Measurements from ENCODE around the gene TSPAN12.
"Not testable (repeated sequence)": the region's sequence is repeated elsewhere in the genome, so short reads cannot be mapped to it uniquely, and the experiment has no call there.

The TSPAN12 gene

DNA sequence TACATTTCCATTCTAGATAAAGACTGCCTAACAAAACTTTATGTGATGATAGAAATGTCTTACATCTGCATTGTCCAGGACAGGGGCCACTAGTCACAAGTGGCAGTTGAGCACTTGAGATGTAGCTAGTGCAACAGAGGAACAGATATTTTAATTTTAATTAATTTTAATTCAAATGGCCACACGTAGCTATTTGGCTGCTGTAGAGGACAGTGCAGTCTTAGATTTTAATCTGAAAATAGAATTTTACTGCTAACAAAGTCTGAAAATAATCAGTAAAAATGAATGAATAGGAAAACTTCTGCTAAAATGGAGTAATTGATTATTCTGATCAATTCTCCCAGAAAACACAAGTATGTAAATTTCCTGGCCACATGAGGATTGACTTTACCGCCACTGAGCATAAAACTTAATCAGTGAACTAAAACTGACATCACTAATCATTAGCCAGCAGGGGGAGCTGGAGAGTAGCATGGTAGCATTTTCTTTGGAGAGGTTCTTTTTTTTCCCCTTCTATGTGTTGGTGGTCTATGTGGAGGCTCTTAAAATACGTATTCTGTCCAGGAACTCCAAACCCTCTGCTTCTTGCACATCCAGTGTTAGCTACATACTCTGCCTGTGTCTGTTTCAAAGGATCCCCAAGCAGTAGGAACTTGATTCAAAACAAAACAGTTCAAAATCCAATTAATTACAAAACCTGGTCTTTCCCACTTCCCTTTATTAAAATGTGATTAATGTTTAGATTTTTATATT, 52.1 kb downstream of the TSPAN12 start:
- DNase-seq (ENCODE audit: low spot score), result peak; percentile 93

DNA sequence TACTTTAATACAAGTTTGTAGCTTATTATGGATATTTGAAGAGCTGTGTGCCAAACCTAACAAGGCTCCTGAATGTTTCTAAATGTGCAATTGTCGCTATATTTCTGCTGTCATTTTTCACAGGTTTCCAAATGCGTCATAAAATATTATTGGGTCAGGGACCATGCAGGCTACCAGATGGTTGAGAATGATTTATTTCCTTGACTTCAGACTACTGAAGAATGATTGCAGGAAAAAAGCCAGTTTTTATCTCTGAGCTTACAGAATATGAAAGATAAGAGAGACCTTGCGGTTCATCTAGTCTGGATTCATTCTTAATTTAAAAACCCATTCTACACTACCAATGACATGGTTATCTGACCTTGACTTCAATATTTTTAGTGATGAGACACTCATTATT, 55.2 kb downstream of the TSPAN12 start:
- DNase-seq (ENCODE audit: low spot score), result no peak

DNA sequence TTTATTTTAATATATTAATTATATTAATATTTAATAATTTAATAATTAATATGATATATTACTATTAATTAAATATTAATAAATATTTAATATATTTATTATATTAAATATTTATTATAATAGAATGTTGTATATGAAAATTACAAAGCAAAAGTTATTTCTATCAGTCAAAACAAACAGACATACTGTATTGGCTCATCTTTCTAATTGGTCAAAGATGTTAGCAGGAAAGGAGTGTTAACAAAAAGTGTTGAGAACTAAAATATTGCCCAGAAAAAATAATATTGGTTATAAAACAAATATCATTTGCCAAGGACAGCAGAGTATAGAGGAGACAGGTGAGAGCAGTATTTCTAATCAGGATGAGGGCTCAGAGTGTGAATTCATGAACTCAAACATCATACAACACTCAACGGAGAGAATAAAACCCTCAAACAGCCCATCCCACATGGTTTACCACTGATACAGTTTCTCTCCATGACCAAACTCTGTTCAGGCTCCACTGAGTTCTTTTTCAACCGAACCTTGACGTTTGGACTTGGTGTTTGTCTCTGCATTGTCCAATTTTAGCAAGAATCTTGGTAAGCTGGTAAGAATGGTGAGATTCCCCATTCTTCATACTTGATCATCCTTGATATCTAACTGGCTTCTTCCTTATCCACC, 58.0 kb downstream of the TSPAN12 start:
- DNase-seq (ENCODE audit: low spot score), result no peak

DNA sequence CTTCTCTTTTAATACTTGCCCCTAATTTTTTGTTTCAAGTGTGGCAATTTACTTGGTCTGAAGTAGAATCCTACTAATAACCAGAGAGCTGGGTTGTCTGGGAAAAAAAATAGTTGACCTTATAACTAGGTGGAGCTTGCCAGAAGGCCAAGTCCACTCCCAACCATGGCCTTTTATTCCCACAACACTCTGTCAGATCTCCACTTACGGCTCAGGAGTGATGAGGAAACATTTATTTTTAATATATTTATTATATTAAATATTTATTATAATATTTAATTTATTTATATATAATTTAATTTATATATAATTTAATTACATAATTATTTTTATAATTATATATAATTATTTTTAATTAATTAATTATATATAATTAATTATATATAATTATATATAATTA, 58.8 kb downstream of the TSPAN12 start:
- no peak for DNase-seq (ENCODE audit: low spot score)

DNA sequence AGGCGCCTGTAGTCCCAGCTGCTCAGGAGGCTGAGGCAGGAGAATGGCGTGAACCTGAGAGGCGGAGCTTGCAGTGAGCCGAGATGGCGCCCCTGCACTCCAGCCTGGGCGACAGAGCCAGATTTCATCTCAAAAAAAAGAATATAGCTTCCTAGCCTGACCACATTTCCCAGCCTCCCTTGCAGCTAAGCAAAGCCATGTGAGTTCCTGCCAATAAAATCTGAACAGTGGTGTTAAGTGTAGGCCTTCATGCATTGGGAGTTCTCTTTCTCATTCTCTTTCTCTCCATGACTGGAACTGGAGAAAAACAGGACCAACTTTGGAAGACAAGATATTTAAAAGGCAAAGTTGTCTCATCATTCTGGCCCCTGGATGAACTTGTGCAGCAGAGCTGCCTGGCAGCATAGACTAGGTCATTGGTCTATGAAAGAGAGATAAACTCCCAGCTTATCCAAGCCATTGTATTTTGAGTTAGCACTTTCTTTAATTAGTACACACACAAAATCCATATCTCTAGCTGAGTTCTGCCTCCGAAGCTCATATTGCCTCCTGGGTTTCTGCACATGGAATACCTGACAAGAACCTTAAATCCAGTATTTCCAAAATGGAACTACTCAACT, 60.8 kb downstream of the TSPAN12 start:
- DNase-seq (ENCODE audit: low spot score), result no peak

DNA sequence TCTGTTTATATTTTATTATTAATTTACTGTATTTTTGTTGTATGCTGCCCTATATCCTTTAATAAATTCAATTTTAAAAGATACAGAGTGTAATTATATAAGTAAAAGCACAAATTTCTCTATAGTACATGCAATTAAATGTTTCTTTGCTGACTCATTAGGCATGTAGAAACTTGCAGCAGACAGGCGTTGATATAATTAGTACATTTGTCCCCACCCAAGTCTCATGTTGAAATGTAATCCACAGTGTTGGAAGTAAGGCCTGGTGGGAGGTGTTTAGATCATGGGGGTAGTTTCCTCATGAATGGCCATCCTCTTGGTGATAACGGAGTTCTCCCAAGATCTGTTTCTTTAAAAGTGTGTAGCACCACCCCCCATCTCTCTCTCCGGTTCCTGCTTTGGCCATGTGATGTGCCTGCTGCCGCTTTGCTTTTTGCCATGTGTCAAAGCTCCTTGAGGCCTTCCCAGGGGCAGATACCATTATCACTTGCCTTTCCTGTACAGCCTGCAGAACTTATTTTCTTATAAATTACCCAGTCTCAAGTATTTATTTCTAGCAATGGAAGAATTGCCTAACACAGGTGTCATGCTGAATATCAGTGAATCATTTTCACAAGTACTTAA, 63.7 kb downstream of the TSPAN12 start:
- no peak for DNase-seq (ENCODE audit: low spot score)

DNA sequence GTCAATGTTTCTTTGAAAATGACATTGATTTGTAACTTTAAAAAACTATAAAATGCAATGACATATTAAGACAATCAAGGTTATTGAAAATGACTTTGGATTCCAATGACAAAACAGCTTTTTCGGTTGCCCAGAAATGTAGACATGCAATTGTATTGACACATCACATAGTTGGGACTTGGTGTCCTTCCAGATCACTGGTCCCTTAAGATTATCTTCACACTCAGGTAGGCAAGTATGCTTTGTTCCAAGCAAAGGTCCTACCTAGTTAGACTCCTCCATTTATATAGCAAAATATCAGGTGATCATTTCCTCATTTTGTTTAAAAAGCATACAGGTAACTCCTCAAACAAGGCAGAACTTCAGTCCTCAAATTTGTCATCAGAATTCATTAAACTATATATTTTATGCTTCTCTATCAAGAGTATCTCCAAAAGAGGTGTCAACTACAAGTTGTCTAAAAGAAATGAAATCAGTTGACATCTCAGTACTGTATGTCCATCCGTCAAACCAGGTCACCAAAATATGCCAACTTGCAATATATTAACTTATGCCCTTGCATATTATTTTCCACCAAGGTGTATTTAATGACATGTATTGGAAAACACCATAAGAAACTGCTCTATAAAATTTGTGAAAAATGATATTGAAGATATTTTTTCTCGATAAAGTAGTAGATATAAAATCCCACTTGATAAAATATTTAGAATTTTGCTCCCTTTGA, 64.6 kb downstream of the TSPAN12 start:
- DNase-seq (ENCODE audit: low spot score), result no peak

DNA sequence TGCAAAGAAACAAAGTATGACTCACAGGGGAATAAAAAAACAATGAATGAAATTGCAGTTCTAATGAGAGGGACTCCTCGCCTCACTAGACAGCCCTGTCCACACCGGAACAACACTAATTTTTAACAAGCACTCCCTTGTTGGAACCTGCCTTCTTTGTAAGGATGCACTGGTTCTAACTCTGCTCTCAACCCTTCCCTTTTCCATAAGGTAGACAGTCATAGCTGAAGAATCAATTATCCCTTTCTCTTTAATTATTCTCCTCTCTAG, 65.1 kb downstream of the TSPAN12 start:
- DNase-seq (ENCODE audit: low spot score), result no peak

DNA sequence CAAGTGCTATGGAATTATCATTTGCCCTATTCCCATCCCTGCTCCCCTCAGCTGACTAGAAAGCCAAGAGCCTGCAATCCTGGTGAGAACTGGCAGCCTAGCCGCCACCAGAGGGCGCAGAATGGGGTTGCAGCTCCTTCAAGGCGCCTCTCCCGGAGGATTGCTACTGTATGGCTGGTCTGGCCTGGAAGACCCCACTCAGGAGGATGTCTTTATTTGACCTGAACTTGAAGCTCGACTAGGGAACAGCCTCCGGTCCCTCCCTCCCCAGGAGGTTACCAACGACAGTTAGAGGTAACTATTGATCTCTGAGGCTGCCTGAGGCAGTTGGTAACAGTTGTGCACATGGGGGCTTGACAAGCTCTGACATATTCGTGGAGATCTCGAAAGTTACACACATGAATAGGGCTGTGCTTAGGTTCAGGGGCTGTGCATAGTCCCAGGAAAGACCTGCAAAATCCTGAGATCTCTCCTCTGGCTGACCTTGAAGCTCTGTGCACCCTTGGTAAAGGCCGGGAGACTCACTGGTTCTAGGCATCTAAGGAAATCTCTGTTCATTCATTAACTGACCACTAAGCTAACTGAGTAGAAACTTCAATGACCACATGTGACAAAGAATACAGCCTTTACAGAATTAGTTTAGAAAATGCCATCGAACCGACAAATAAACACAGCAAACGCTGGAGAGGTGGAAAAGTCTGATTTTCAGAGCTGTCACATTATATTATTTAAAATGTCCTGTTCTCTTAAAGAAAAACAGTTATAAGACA, 65.7 kb downstream of the TSPAN12 start:
- DNase-seq (ENCODE audit: low spot score), result peak; percentile 78

DNA sequence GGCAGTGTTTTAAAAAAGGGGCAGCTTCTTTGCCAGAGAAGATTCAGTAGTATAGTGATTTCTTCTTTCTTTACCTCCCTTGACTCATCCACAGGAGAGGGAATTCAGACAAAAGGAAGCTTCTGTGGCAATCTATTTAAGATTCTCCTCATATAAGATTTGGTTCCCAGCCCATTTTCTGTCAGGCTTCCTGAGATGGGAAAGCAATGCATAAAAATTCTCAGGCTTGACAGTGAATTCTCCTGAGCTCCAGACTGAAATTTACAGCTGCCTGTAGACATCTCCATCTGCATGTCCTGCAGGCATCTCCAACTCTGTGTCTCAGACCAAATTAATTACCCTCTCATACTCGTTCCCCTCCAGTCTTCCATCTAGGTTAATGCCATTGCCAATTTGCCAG, 72.8 kb downstream of the TSPAN12 start:
- DNase-seq (ENCODE audit: low spot score), result no peak

DNA sequence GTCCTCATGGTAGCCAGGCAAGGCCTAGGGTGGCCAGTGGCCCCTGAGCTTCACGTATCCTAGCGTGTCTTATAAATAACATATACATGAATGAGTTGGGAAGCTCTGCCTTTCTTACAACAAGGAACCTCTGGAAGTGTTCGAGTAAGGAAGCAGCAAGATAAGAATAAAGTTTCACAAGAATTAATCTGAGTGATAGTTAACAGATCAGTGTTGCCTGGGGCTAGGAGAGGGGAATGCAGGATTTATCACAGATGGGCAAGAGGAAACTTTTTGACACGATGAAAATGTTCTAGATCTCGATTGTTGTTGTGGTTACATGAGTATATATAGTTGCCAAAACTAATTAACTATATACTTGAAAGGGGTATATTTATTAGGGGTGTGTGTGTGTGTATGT, 74.2 kb downstream of the TSPAN12 start:
- no peak for DNase-seq (ENCODE audit: low spot score)

DNA sequence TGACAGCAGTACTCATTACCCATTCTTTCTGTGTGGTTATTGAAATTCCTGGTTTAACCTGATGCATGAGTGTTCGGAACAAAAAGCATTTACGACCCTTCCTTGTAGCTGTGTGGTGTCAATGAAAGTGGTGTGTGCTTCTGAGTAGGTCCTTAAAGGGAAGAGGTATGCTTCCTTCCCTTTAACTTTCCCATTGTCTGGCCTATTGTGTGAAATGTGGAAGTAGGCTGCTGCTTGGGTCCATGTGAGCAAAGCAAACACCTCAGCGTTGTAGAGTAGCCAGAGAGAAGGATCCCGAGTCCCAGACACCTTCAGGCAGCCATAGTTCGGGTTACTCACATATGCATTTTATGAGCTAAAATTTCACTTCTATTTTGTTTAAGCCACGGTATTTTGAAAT, 74.7 kb downstream of the TSPAN12 start:
- no peak for DNase-seq (ENCODE audit: low spot score)

DNA sequence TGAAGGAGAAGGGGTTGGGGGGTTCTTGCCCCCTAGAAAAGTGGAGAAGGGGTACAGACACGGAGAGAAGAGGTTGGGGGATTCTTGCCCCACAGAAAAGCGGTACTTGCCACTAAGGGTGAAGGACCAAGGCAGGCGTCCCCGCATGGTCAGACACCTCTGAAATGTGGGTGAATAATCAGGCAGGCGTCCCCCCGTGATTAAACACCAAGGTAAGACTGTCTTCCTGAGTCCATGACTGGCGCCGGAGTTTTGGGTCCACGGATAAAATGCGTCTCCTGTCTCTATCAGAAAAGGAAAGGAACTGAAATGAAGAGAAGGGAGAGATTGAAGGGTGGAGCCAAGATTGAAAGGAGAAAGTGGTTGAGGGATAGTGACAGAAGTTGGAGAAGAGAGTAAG, 76.0 kb downstream of the TSPAN12 start:
- DNase-seq (ENCODE audit: low spot score), result not testable (repeated sequence)

DNA sequence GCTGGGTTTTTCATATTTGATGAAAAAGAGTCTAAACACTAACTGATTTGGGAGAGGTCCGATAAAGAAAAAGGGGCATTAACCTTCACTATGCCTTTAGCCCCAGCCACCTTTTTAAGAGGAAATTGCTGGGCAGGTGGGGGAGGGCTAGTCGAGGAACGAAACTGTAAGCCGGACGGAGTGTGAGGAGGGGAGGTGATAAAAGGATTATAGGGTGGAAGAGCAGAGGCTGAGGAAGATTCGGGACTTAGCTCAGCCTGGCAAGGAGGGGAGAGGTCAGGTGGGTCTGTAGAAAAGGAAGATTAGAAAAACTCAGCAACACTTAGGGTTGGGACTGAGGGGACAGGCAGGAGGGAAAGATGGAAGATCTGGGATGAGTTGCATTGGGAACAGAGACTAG, 77.0 kb downstream of the TSPAN12 start:
- DNase-seq (ENCODE audit: low spot score), result no peak

DNA sequence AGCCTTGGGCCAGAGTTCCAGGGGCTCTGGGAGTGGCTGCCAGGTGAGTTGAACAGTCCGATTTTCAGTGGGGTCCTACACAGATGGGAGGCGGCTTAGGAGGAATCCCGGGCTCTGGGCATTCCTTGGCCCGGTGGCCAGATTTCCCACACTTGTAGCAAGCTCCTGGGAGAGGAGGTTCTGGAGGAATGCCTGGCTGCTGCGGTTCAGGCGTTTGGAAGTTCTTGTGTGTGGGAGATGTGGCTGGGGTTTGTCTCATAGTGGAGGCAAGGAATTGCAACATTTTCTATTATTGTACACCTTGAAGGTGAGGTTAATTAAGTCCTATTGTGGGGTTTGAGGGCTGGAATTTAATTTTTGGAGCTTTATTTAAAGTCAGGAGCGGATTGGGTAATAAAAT, 77.5 kb downstream of the TSPAN12 start:
- not testable (repeated sequence) for DNase-seq (ENCODE audit: low spot score)

DNA sequence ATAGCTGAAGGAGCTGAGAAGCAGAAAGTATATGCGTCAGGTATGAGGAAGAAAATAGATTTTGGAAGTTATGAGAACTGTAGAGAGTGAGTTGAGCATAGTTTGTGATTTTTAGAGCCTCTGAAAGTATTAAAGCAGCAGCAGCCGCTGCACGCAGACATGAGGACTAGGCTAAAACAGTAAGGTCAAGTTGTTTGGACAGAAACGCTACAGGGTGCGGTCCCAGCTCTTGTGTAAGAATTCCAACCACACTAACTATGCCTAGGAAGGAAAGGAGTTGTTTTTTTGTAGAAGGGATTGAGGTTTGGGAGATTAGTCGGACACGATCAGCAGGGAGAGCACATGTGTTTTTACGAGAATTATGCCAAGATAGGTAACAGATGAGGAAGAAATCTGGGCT, 78.9 kb downstream of the TSPAN12 start:
- DNase-seq (ENCODE audit: low spot score), result not testable (repeated sequence)

DNA sequence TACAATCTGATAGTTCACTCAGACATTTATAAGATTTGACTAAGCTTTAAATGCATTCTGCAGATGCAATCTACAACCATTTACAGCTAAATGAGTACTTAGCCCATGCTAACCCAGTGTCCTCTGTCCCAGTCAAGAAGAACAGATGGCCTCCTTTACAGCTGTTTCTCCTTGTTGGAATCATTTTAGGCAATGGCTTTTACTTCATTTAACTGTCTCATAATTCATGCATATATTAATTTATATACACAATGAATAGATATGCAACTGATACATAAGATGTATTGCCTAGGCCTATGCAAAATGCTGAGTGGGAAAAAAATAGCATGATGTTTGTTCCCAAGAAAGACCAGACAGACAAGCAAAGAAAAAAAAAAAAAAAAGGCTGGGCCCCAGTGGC, 82.2 kb downstream of the TSPAN12 start:
- no peak for DNase-seq (ENCODE audit: low spot score)

DNA sequence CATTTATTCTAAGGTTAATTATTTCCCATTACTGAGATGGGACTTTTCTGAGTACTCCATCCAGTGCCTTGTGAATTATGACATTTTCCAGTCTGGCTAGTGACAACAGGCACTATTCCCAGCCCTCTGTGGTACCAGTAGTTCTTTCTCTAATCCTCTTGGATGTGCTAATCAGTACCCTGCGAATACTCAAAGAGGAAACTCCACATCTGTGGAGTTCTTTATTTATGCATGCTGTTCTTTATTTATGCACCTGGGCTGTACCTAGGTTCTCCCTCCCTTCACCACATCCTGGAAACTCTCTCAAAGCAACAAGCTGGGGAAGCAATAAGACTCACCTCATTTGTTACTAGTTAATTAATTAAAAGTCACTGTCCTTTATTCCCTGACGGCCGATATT, 83.5 kb downstream of the TSPAN12 start:
- no peak for DNase-seq (ENCODE audit: low spot score)

DNA sequence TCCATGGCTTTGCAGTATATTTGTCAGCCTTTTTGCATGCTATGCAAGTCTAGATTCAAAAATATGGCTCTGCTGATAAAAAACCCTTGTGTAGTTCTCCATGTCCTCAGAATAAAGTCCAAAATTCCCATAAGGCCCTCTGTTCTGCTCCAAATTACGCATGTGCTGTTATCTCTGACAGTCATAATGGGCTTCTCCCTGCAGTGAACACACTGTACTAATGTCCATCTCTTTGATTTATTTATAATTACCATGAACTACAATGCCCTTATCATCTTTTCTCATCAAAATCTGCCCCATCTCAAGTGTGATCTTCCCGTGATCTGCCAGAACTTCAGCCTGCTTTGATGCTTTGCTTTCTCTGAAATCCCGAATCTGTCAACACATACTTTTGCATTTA, 87.7 kb downstream of the TSPAN12 start:
- DNase-seq (ENCODE audit: low spot score), result no peak

DNA sequence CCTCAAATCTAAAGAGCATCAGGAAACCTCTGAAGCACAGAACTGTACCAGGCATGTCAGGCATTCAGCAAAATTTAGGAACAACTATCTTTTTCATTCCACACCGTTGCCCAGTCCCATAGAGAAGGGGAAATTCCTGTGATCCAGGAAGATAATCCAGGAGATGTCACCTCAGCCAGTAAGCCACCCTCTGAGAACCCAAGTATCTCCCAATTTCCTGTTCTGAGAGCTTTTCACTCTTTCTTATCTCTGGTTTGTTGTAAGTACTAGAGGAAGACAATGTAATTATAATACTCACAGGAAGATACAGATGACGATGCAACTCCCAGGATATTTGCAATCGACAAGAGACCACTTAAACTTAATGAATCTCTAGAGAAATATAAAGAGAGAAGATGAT, 97.1 kb downstream of the TSPAN12 start:
- no peak for DNase-seq (ENCODE audit: low spot score)

DNA sequence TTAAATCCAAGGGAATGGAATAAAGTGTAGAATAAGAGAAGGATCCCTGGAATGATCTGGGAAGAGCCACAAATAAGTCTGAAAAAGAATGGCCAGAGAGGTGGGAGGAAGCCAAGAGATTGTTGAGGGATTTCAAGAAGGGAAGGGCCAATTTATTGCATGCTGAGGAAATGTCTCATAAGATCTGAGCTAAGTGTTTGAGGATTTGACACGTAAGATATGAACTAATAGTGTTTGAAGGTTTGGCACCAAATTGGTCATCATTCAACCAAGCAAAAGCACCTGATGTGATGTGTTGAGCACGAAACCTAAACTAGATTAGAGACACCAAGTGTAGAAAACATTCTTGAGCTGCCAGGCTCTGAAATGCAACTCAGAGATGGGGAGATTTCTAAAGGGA, 97.9 kb downstream of the TSPAN12 start:
- no peak for DNase-seq (ENCODE audit: low spot score)

DNA sequence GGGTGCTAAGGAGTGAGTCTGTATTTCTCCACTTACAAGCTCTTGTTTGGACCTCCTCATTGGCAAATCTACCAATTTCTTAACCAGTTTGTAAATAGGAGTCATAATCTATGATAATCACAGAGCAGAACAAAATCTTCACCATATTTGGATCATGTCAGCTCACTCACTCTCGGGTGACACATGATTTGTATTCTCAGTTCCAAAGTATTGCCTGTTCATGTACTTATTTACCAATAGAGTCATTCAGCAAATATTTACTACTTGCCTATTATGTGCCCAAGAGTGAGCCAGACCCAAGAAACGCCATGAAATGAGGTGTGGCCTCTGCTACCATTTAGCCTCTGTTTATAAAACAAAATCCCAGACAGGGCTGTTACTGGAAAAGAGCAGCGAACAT, 114.8 kb downstream of the TSPAN12 start:
- no peak for DNase-seq (ENCODE audit: low spot score)
